SK-N-SH (cell line): ENCODE data around the gene PALM2AKAP2.

Experiments used
- EP300 ChIP-seq, 2 experiments: IDR thresholded peaks; 2 replicates each; pipeline versions ENCODE4 v1.4.0 to v1.6.1; 2012; ENCODE audit warnings: borderline replicate concordance in 1 of 2, low read depth in 1 of 2, low read length in 1 of 2
- FOXJ3 ChIP-seq: sonication (generic); formaldehyde crosslinking; IDR thresholded peaks from 2 replicates; pipeline ENCODE4 v1.5.1; 2020; ENCODE audit warnings: mild to moderate bottlenecking, missing genetic modification reagents
- GABPA ChIP-seq: IDR thresholded peaks from 2 replicates; pipeline ENCODE4 v1.4.0; 2012; ENCODE audit warnings: low read depth, mild to moderate bottlenecking
- MEF2A ChIP-seq: IDR thresholded peaks from 2 replicates; pipeline ENCODE4 v1.4.0; 2012; ENCODE audit warnings: low read depth, borderline replicate concordance
- NFIC ChIP-seq: IDR thresholded peaks from 2 replicates; pipeline ENCODE4 v1.4.0; 2012; ENCODE audit warnings: borderline replicate concordance
- POLR2AphosphoS5 ChIP-seq: IDR thresholded peaks from 2 replicates; pipeline ENCODE4 v1.6.1; 2012; ENCODE audit warnings: low read depth, low read length
- RAD21 ChIP-seq: IDR thresholded peaks from 2 replicates; pipeline ENCODE4 v1.6.1; 2012; ENCODE audit warnings: mild to moderate bottlenecking, low read length
- RCOR1 ChIP-seq: fragments of 150-350 bp; IDR thresholded peaks from 2 replicates; pipeline ENCODE4 v1.6.1; 2017; ENCODE audit warnings: antibody characterized with exemption, low read length
- RFX5 ChIP-seq: IDR thresholded peaks from 2 replicates; pipeline ENCODE4 v1.6.1; 2012; ENCODE audit warnings: mild to moderate bottlenecking, improper control_type of control experiment, low read length
- ZBTB33 ChIP-seq: IDR thresholded peaks from 2 replicates; pipeline ENCODE4 v1.4.0; 2012; ENCODE audit warnings: low read depth, borderline replicate concordance
- TF ChIP-seq, protein P1 (sequence below): fragments of 200-600 bp; sonication (generic); IDR thresholded peaks from 2 replicates; pipeline ENCODE4 v1.6.1; 2017; ENCODE audit warnings: antibody characterized with exemption, mild to moderate bottlenecking, moderate library complexity
- TF ChIP-seq, protein P2 (sequence below): fragments of 150-350 bp; IDR thresholded peaks from 2 replicates; pipeline ENCODE4 v1.6.1; 2017; ENCODE audit warnings: antibody characterized with exemption, low read length, low read depth, borderline replicate concordance
- TF ChIP-seq, protein P3 (sequence below): IDR thresholded peaks from 2 replicates; pipeline ENCODE4 v1.4.0; 2012; ENCODE audit warnings: low read depth
- TF ChIP-seq, protein P4 (sequence below): IDR thresholded peaks from 2 replicates; pipeline ENCODE4 v1.6.1; 2012; ENCODE audit warnings: mild to moderate bottlenecking, low read depth, low read length, moderate library complexity

DNA sequence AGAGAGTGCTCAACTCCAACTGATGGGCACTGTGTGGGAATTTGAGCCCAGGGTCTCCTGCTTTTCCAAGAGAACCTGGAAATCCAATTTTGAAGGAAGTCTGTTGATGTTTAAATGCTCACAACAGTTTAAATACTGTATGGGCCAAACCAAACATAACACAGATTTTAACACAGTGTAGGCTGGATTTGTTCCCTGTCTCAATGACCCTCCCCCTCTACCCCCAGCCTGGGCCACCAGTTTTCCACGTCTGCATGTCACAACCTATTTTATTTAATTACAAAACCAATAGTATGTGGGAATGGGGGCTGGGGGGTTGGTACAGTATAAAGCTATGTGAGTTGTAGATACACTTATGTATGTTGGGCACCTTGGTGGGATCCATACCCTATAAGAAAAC, 11.7 kb downstream of the PALM2AKAP2 start:
- TF ChIP-seq ZBTB33: no peak
- no peak for TF ChIP-seq RCOR1
- no peak for TF ChIP-seq RAD21
- TF ChIP-seq, protein P1, sequence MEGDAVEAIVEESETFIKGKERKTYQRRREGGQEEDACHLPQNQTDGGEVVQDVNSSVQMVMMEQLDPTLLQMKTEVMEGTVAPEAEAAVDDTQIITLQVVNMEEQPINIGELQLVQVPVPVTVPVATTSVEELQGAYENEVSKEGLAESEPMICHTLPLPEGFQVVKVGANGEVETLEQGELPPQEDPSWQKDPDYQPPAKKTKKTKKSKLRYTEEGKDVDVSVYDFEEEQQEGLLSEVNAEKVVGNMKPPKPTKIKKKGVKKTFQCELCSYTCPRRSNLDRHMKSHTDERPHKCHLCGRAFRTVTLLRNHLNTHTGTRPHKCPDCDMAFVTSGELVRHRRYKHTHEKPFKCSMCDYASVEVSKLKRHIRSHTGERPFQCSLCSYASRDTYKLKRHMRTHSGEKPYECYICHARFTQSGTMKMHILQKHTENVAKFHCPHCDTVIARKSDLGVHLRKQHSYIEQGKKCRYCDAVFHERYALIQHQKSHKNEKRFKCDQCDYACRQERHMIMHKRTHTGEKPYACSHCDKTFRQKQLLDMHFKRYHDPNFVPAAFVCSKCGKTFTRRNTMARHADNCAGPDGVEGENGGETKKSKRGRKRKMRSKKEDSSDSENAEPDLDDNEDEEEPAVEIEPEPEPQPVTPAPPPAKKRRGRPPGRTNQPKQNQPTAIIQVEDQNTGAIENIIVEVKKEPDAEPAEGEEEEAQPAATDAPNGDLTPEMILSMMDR: no peak
- TF ChIP-seq EP300 (IDR thresholded peaks at IDR 0.05; ENCODE audit: borderline replicate concordance in 1 of 2, low read depth in 1 of 2, low read length in 1 of 2): no peak
- TF ChIP-seq, protein P2, sequence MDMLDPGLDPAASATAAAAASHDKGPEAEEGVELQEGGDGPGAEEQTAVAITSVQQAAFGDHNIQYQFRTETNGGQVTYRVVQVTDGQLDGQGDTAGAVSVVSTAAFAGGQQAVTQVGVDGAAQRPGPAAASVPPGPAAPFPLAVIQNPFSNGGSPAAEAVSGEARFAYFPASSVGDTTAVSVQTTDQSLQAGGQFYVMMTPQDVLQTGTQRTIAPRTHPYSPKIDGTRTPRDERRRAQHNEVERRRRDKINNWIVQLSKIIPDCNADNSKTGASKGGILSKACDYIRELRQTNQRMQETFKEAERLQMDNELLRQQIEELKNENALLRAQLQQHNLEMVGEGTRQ: no peak
- TF ChIP-seq FOXJ3 (CRISPR knock-in tag): no peak
- TF ChIP-seq NFIC: no peak
- TF ChIP-seq, protein P3, sequence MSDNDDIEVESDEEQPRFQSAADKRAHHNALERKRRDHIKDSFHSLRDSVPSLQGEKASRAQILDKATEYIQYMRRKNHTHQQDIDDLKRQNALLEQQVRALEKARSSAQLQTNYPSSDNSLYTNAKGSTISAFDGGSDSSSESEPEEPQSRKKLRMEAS: no peak
- no peak for TF ChIP-seq RFX5
- TF ChIP-seq MEF2A: no peak
- no peak for TF ChIP-seq GABPA
- TF ChIP-seq POLR2AphosphoS5: no peak
- TF ChIP-seq, protein P4, sequence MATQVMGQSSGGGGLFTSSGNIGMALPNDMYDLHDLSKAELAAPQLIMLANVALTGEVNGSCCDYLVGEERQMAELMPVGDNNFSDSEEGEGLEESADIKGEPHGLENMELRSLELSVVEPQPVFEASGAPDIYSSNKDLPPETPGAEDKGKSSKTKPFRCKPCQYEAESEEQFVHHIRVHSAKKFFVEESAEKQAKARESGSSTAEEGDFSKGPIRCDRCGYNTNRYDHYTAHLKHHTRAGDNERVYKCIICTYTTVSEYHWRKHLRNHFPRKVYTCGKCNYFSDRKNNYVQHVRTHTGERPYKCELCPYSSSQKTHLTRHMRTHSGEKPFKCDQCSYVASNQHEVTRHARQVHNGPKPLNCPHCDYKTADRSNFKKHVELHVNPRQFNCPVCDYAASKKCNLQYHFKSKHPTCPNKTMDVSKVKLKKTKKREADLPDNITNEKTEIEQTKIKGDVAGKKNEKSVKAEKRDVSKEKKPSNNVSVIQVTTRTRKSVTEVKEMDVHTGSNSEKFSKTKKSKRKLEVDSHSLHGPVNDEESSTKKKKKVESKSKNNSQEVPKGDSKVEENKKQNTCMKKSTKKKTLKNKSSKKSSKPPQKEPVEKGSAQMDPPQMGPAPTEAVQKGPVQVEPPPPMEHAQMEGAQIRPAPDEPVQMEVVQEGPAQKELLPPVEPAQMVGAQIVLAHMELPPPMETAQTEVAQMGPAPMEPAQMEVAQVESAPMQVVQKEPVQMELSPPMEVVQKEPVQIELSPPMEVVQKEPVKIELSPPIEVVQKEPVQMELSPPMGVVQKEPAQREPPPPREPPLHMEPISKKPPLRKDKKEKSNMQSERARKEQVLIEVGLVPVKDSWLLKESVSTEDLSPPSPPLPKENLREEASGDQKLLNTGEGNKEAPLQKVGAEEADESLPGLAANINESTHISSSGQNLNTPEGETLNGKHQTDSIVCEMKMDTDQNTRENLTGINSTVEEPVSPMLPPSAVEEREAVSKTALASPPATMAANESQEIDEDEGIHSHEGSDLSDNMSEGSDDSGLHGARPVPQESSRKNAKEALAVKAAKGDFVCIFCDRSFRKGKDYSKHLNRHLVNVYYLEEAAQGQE: no peak
